ENCODE data around the gene TXNRD1. TPM values are rescaled to one million over a fixed set of nuclear protein-coding genes. Genes with fewer than 3 reads are reported as not detected.

The TXNRD1 gene
- total RNA-seq, 1 donor, result 502 TPM

GRCh38 chr12:104218935-104219334, 3.4 kb downstream of the TXNRD1 start:
- no peak overlapping the region for H3K4me3 ChIP-seq (ENCODE audit: insufficient read depth, low read length)

GRCh38 chr12:104219361-104219892, 3.8 kb downstream of the TXNRD1 start:
- Histone ChIP-seq H3K79me2 (ENCODE audit: insufficient read depth, low read length) (peaks cover 2% of the 10 kb centered on the region), H3K9me3 (ENCODE audit: low read depth, low read length) (no peaks in the 10 kb centered on the region), H3K27ac (ENCODE audit: low read depth, low read length) (peak overlapping the region; percentile 92), H3K4me2 (ENCODE audit: insufficient read depth, low read length) (peak overlapping the region; percentile 67), H3K27me3 (ENCODE audit: insufficient read depth, low read length) (no peaks in the 10 kb centered on the region), H4K20me1 (ENCODE audit: insufficient read depth, low read length) (no peaks in the 10 kb centered on the region), H3K36me3 (ENCODE audit: insufficient read depth, low read length) (no peaks in the 10 kb centered on the region), H3K4me1 (ENCODE audit: insufficient read depth, low read length) (peaks cover 17% of the 10 kb centered on the region), H3K4me3 (ENCODE audit: insufficient read depth, low read length) (peak overlapping the region; percentile 12), H2AFZ (ENCODE audit: low read length) (no peak overlapping the region)
- DNase-seq (ENCODE audit: insufficient read length, low spot score, missing footprints), result peak; percentile 87
- no peak for TF ChIP-seq CTCF (IDR thresholded peaks at IDR 0.05; ENCODE audit: extremely low read depth, low read depth, low read length)

More at GRCh38 chr12:104218935-104219334, 3.4 kb downstream of the TXNRD1 start:
- no peaks in the 10 kb centered on the region for H3K9me3 ChIP-seq (ENCODE audit: low read depth, low read length)
- peak overlapping the region; percentile 67 for H3K4me2 ChIP-seq (ENCODE audit: insufficient read depth, low read length)
- H3K27ac ChIP-seq (ENCODE audit: low read depth, low read length), result peak overlapping the region; percentile 92
- H3K79me2 ChIP-seq (ENCODE audit: insufficient read depth, low read length), result peaks cover 2% of the 10 kb centered on the region
- TF ChIP-seq CTCF (IDR thresholded peaks at IDR 0.05; ENCODE audit: extremely low read depth, low read depth, low read length), result no peak
- no peaks in the 10 kb centered on the region for H3K27me3 ChIP-seq (ENCODE audit: insufficient read depth, low read length)
- peaks cover 21% of the 10 kb centered on the region for H3K4me1 ChIP-seq (ENCODE audit: insufficient read depth, low read length)
- no peaks in the 10 kb centered on the region for H4K20me1 ChIP-seq (ENCODE audit: insufficient read depth, low read length)
- peak; percentile 10 for DNase-seq (ENCODE audit: insufficient read length, low spot score, missing footprints)
- no peak overlapping the region for H2AFZ ChIP-seq (ENCODE audit: low read length)
- no peaks in the 10 kb centered on the region for H3K36me3 ChIP-seq (ENCODE audit: insufficient read depth, low read length)

GRCh38 chr12:104219908-104220404, 4.4 kb downstream of the TXNRD1 start:
- no peaks in the 10 kb centered on the region for H3K27me3 ChIP-seq (ENCODE audit: insufficient read depth, low read length)
- H3K4me2 ChIP-seq (ENCODE audit: insufficient read depth, low read length), result peak overlapping the region; percentile 67
- peak overlapping the region; percentile 12 for H3K4me3 ChIP-seq (ENCODE audit: insufficient read depth, low read length)
- H3K79me2 ChIP-seq (ENCODE audit: insufficient read depth, low read length), result peaks cover 2% of the 10 kb centered on the region
- no peaks in the 10 kb centered on the region for H3K9me3 ChIP-seq (ENCODE audit: low read depth, low read length)
- DNase-seq (ENCODE audit: insufficient read length, low spot score, missing footprints), result peak; percentile 82
- H3K27ac ChIP-seq (ENCODE audit: low read depth, low read length), result peak overlapping the region; percentile 92
- H2AFZ ChIP-seq (ENCODE audit: low read length), result no peak overlapping the region
- no peaks in the 10 kb centered on the region for H3K36me3 ChIP-seq (ENCODE audit: insufficient read depth, low read length)
- H3K4me1 ChIP-seq (ENCODE audit: insufficient read depth, low read length), result peaks cover 17% of the 10 kb centered on the region
- H4K20me1 ChIP-seq (ENCODE audit: insufficient read depth, low read length), result no peaks in the 10 kb centered on the region
- TF ChIP-seq CTCF (IDR thresholded peaks at IDR 0.05; ENCODE audit: extremely low read depth, low read depth, low read length), result no peak

- peaks cover 17% of the 10 kb centered on the region for H3K4me1 ChIP-seq (ENCODE audit: insufficient read depth, low read length)
- no peaks in the 10 kb centered on the region for H4K20me1 ChIP-seq (ENCODE audit: insufficient read depth, low read length)
- TF ChIP-seq CTCF (IDR thresholded peaks at IDR 0.05; ENCODE audit: extremely low read depth, low read depth, low read length), result no peak
- no peak for DNase-seq (ENCODE audit: insufficient read length, low spot score, missing footprints)
- no peak overlapping the region for H3K4me2 ChIP-seq (ENCODE audit: insufficient read depth, low read length)
- H3K79me2 ChIP-seq (ENCODE audit: insufficient read depth, low read length), result peaks cover 2% of the 10 kb centered on the region
- H3K27me3 ChIP-seq (ENCODE audit: insufficient read depth, low read length), result no peaks in the 10 kb centered on the region
- H2AFZ ChIP-seq (ENCODE audit: low read length), result no peak overlapping the region
- H3K9me3 ChIP-seq (ENCODE audit: low read depth, low read length), result no peaks in the 10 kb centered on the region
- H3K36me3 ChIP-seq (ENCODE audit: insufficient read depth, low read length), result no peaks in the 10 kb centered on the region
- H3K4me3 ChIP-seq (ENCODE audit: insufficient read depth, low read length), result no peak overlapping the region
- no peak overlapping the region for H3K27ac ChIP-seq (ENCODE audit: low read depth, low read length)
Measured at GRCh38 chr12:104220931-104221330, 5.4 kb downstream of the TXNRD1 start.

Measured in osteoblast (primary cell).